ENCODE results near the gene FARSB. TPM values are rescaled to one million over a fixed set of nuclear protein-coding genes. Genes with fewer than 3 reads are reported as not detected.

The FARSB gene
- total RNA-seq, 1 donor from 2014 or later: 25.0 TPM

- H3K9me3 Mint-ChIP-seq: no peaks in the 10 kb centered on the region
- H3K36me3 ChIP-seq: no peaks in the 10 kb centered on the region
- no peak for TF ChIP-seq CTCF (IDR thresholded peaks at IDR 0.05)
- TF ChIP-seq EZH2 (IDR thresholded peaks at IDR 0.05): no peak
- no peak for TF ChIP-seq EZH2phosphoT487 (IDR thresholded peaks at IDR 0.05)
- no peak overlapping the region for H2AFZ ChIP-seq (replicated peaks)
- no peak for DNase-seq (ENCODE audit: low spot score)
- no peak overlapping the region for H3K4me3 ChIP-seq
- peaks cover 16% of the 10 kb centered on the region for H3K4me1 Mint-ChIP-seq
- H4K20me1 ChIP-seq (ENCODE audit: low read depth): no peaks in the 10 kb centered on the region
- H3K27me3 Mint-ChIP-seq (ENCODE audit: insufficient read depth, low read depth): no peaks in the 10 kb centered on the region
- no peaks in the 10 kb centered on the region for H3K27me3 ChIP-seq
- no peak overlapping the region for H3K27ac ChIP-seq
- no peak overlapping the region for H3K9ac ChIP-seq
- H3F3A ChIP-seq (ENCODE audit: low read depth): peaks cover 6% of the 10 kb centered on the region
- H3K4me2 ChIP-seq: no peak overlapping the region
- H3K9me3 ChIP-seq (ENCODE audit: low read depth): no peaks in the 10 kb centered on the region
- no peak overlapping the region for H3K27ac Mint-ChIP-seq
- H3K79me2 ChIP-seq (ENCODE audit: low read depth): no peaks in the 10 kb centered on the region
- H3K36me3 Mint-ChIP-seq: peaks cover 2% of the 10 kb centered on the region
- H3K4me1 ChIP-seq: peaks cover 20% of the 10 kb centered on the region
- no peak overlapping the region for H3K4me3 Mint-ChIP-seq
Measured at GRCh38 chr2:222609381-222609780, 46.5 kb downstream of the FARSB start.

GRCh38 chr2:222608081-222608480, 47.8 kb downstream of the FARSB start:
- Mint-ChIP-seq H3K36me3 (peaks cover 4% of the 10 kb centered on the region), H3K4me1 (peaks cover 13% of the 10 kb centered on the region), H3K9me3 (no peaks in the 10 kb centered on the region), H3K27ac (no peak overlapping the region), H3K4me3 (no peak overlapping the region), H3K27me3 (ENCODE audit: insufficient read depth, low read depth) (no peaks in the 10 kb centered on the region)
- H4K20me1 ChIP-seq (ENCODE audit: low read depth): no peaks in the 10 kb centered on the region
- TF ChIP-seq EZH2 (IDR thresholded peaks at IDR 0.05) (no peak), CTCF (IDR thresholded peaks at IDR 0.05) (no peak), EZH2phosphoT487 (IDR thresholded peaks at IDR 0.05) (no peak)
- no peak overlapping the region for H3K4me2 ChIP-seq
- peaks cover 20% of the 10 kb centered on the region for H3K4me1 ChIP-seq
- no peak overlapping the region for H3K27ac ChIP-seq
- no peak overlapping the region for H3K4me3 ChIP-seq
- peaks cover 6% of the 10 kb centered on the region for H3F3A ChIP-seq (ENCODE audit: low read depth)
- H3K79me2 ChIP-seq (ENCODE audit: low read depth): no peaks in the 10 kb centered on the region
- H2AFZ ChIP-seq (replicated peaks): no peak overlapping the region
- no peak for DNase-seq (ENCODE audit: low spot score)
- no peaks in the 10 kb centered on the region for H3K27me3 ChIP-seq
- H3K36me3 ChIP-seq: peaks cover 3% of the 10 kb centered on the region
- no peaks in the 10 kb centered on the region for H3K9me3 ChIP-seq (ENCODE audit: low read depth)
- no peak overlapping the region for H3K9ac ChIP-seq

GRCh38 chr2:222606306-222606705, 49.6 kb downstream of the FARSB start:
- Mint-ChIP-seq H3K4me1 (peaks cover 13% of the 10 kb centered on the region), H3K27ac (no peak overlapping the region), H3K27me3 (ENCODE audit: insufficient read depth, low read depth) (no peaks in the 10 kb centered on the region), H3K4me3 (no peak overlapping the region), H3K9me3 (no peaks in the 10 kb centered on the region), H3K36me3 (peaks cover 4% of the 10 kb centered on the region)
- no peaks in the 10 kb centered on the region for H4K20me1 ChIP-seq (ENCODE audit: low read depth)
- no peak overlapping the region for H2AFZ ChIP-seq (replicated peaks)
- H3F3A ChIP-seq (ENCODE audit: low read depth): peaks cover 6% of the 10 kb centered on the region
- DNase-seq (ENCODE audit: low spot score): no peak
- no peaks in the 10 kb centered on the region for H3K27me3 ChIP-seq
- peaks cover 4% of the 10 kb centered on the region for H3K79me2 ChIP-seq (ENCODE audit: low read depth)
- H3K9ac ChIP-seq: no peak overlapping the region
- no peak for TF ChIP-seq EZH2phosphoT487 (IDR thresholded peaks at IDR 0.05)
- no peak for TF ChIP-seq CTCF (IDR thresholded peaks at IDR 0.05)
- TF ChIP-seq EZH2 (IDR thresholded peaks at IDR 0.05): no peak
- H3K36me3 ChIP-seq: peaks cover 5% of the 10 kb centered on the region
- no peak overlapping the region for H3K4me3 ChIP-seq
- H3K27ac ChIP-seq: no peak overlapping the region
- H3K4me1 ChIP-seq: peaks cover 20% of the 10 kb centered on the region
- no peak overlapping the region for H3K4me2 ChIP-seq
- H3K9me3 ChIP-seq (ENCODE audit: low read depth): no peaks in the 10 kb centered on the region

Measured in neural progenitor cell (in vitro differentiated cells).